Measurements from ENCODE around the gene KMT2E. TPM values are rescaled to one million over a fixed set of nuclear protein-coding genes. Genes with fewer than 3 reads are reported as not detected.

The KMT2E gene
- total RNA-seq, 4 donors from 2014 or later: 93.9 to 208 (median 118) TPM

DNA sequence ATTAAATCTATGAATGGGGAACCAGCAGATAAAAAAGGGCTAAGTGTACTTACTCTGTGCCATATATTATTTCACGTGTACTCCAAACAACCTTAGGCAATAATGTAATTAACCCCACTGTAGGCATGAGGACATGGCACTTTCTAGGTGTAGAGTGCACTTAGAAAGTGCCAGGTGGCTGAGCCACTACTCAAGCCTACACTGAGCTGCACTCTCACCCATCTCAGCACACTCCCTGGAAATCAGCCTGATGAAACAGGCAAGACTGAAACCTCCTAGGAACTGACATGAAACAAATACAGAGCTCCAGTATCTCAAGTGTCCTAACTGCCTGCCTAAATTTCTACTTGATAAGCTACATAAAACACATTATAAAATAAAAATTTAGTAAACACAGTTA lies 147.4 kb downstream of the KMT2E start:
- Histone ChIP-seq H3K27ac (no peak overlapping the region), H3K27me3 (no peaks in the 10 kb centered on the region), H3K4me1 (no peaks in the 10 kb centered on the region), H3K36me3 (peaks cover 22% of the 10 kb centered on the region), H3K4me3 (no peak overlapping the region), H3K9me3 (no peaks in the 10 kb centered on the region)
- TF ChIP-seq POLR2AphosphoS5 (IDR thresholded peaks at IDR 0.05): no peak
- no peak for TF ChIP-seq EP300 (IDR thresholded peaks at IDR 0.05)
- TF ChIP-seq, protein P1, sequence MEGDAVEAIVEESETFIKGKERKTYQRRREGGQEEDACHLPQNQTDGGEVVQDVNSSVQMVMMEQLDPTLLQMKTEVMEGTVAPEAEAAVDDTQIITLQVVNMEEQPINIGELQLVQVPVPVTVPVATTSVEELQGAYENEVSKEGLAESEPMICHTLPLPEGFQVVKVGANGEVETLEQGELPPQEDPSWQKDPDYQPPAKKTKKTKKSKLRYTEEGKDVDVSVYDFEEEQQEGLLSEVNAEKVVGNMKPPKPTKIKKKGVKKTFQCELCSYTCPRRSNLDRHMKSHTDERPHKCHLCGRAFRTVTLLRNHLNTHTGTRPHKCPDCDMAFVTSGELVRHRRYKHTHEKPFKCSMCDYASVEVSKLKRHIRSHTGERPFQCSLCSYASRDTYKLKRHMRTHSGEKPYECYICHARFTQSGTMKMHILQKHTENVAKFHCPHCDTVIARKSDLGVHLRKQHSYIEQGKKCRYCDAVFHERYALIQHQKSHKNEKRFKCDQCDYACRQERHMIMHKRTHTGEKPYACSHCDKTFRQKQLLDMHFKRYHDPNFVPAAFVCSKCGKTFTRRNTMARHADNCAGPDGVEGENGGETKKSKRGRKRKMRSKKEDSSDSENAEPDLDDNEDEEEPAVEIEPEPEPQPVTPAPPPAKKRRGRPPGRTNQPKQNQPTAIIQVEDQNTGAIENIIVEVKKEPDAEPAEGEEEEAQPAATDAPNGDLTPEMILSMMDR (IDR thresholded peaks at IDR 0.05): no peak
- TF ChIP-seq POLR2A (IDR thresholded peaks at IDR 0.05): no peak
- DNase-seq (ENCODE audit: low spot score in 2 of 2): no peak
- WGBS: 80% methylated on average over 1 of the region's 1 CpG
